T-cell (primary cell): ENCODE results near the gene ERMARD. TPM values are rescaled to one million over a fixed set of nuclear protein-coding genes. Genes with fewer than 3 reads are reported as not detected.

Source experiments
- ATAC-seq, 4 experiments: fragments of 200-7000 bp in 3 of 4; fragments of 150-1000 bp in 1 of 4; cut with Tn5 transposase; replicated peaks in 1 of 4; 1 replicate in 3 of 4; 2 replicates in 1 of 4; pipeline ENCODE4 v1.10.0; 2021; ENCODE audit warnings: moderate library complexity in 3 of 4, mild to moderate bottlenecking in 2 of 4, moderate number of reproducible peaks in 1 of 4
- CTCF ChIA-PET, 2 donors: fragments of 300-600 bp; sonication (Branson Sonifier 250); formaldehyde crosslinking; loops; one replicate each; lab custom pipeline; 2022; ENCODE audit warnings: antibody characterized with exemption in 2 of 2; lab: Charles Lee
- POLR2A ChIA-PET, 2 donors: fragments of 300-600 bp; sonication (Branson Sonifier 250); formaldehyde crosslinking; loops; one replicate each; lab custom pipeline; 2022; ENCODE audit warnings: antibody characterized with exemption in 2 of 2; lab: Charles Lee
- DNase-seq, 35 experiments: peaks; one replicate each; pipeline versions ENCODE4 v3.0.0 to v3.0.0-alpha.2; 2013 to 2023
- H3K27ac ChIP-seq: one replicate; pipeline ENCODE4 v1.5.1; 2013; ENCODE audit warnings: low read length
- H3K27me3 ChIP-seq, 2 experiments: replicated peaks in 1 of 2; 1 replicate in 1 of 2; 2 replicates in 1 of 2; pipeline versions ENCODE4 v1.6.1 to v1.7.0; 2013; ENCODE audit warnings: low read length in 1 of 2, mixed read lengths in 1 of 2; ENCODE audit not compliant: control insufficient read depth in 2 of 2, insufficient read depth in 2 of 2; ENCODE audit errors: extremely low read depth in 1 of 2
- H3K36me3 ChIP-seq, 2 donors: 1 replicate in 1 of 2; 2 replicates in 1 of 2; pipeline versions ENCODE4 v1.6.1 to v1.7.0; 2013; ENCODE audit warnings: low read length in 1 of 2; ENCODE audit not compliant: control insufficient read depth in 2 of 2, insufficient read depth in 1 of 2; ENCODE audit errors: extremely low read depth in 1 of 2
- H3K4me1 ChIP-seq, 2 experiments: 1 replicate in 1 of 2; 2 replicates in 1 of 2; pipeline versions ENCODE4 v1.6.1 to v1.7.0; 2013; ENCODE audit warnings: low read length in 2 of 2, mixed read lengths in 1 of 2; ENCODE audit not compliant: insufficient read depth in 2 of 2, control insufficient read depth in 1 of 2; ENCODE audit errors: extremely low read depth in 1 of 2
- H3K4me3 ChIP-seq, 2 donors: 1 replicate in 1 of 2; 2 replicates in 1 of 2; pipeline versions ENCODE4 v1.5.1 to v1.7.0; 2013; ENCODE audit warnings: mild to moderate bottlenecking in 2 of 2, low read length in 1 of 2, moderate library complexity in 1 of 2; ENCODE audit not compliant: control insufficient read depth in 1 of 2; ENCODE audit errors: extremely low read depth in 1 of 2
- H3K9me3 ChIP-seq: 2 replicates; pipeline ENCODE4 v1.7.0; 2013
- H3K27ac Mint-ChIP-seq, 2 donors: one replicate each; pipeline ENCODE4 v1.8.0; 2020 to 2021; ENCODE audit warnings: mild to moderate bottlenecking in 2 of 2, mixed read lengths in 2 of 2
- H3K27me3 Mint-ChIP-seq, 2 donors: one replicate each; pipeline ENCODE4 v1.8.0; 2021 to 2022; ENCODE audit warnings: mixed read lengths in 2 of 2
- H3K36me3 Mint-ChIP-seq: one replicate; pipeline ENCODE4 v1.8.0; 2021; ENCODE audit warnings: mixed read lengths
- H3K4me1 Mint-ChIP-seq, 3 donors: one replicate each; pipeline ENCODE4 v1.8.0; 2020 to 2022; ENCODE audit warnings: mixed read lengths in 3 of 3, mild to moderate bottlenecking in 1 of 3
- H3K4me3 Mint-ChIP-seq, 3 donors: one replicate each; pipeline ENCODE4 v1.8.0; 2020 to 2022; ENCODE audit warnings: mild to moderate bottlenecking in 3 of 3, mixed read lengths in 3 of 3, moderate library complexity in 3 of 3
- H3K9me3 Mint-ChIP-seq, 3 donors: one replicate each; pipeline ENCODE4 v1.8.0; 2020 to 2022; ENCODE audit warnings: mixed read lengths in 3 of 3
- WGBS: methylation state at CpG from one replicate; pipeline ENCODE4 v1.1.5; 2013; ENCODE audit warnings: missing lambda C conversion rate; ENCODE audit not compliant: insufficient coverage; 5-methylcytosine and 5-hydroxymethylcytosine counted together
- total RNA-seq, 35 experiments: library from RNA in 6 of 35; stranded (reverse) in 6 of 35; fragments of 120-200 nt in 1 of 35; gene quantifications; one replicate each; pipeline versions ENCODE4 v1.2.1 to v1.2.4 and lab custom pipeline; 2013 to 2026

Gene ERMARD
- total RNA-seq, 5 donors from 2014 or later (not counting 1 experiment from before 2014, with no cell fraction given): 24.7 to 35.7 (median 29.9) TPM

DNA sequence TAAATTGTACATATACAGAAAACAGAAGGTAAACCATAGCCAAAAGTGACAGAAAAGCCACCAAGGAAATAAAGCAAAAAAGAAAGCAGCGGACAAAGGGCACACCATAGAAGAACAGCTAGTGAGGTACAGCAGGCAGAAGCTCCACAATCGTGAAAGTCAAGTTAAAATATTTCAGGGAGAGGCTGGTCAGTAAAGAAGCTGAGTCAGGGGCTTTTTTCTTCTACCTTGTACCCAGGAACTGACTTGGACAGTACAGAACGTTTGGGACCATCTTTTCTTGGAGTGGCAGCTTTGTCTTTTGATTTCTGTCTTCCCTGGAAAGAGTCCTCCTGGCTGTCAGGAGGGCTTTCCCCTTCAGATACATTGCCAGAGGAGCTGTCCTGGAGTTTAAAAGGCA lies 41.4 kb upstream of the ERMARD start:
- H3K4me3 Mint-ChIP-seq: no peak overlapping the region
- Histone ChIP-seq H3K4me1 (peaks cover 0 to 4% of the 10 kb centered on the region in 2 experiments), H3K36me3 (peaks cover 0 to 44% of the 10 kb centered on the region in 2 donors), H3K27me3 (no peaks in the 10 kb centered on the region), H3K9me3 (no peaks in the 10 kb centered on the region), H3K4me3 (no peak overlapping the region), H3K27ac (no peak overlapping the region)
- CTCF ChIA-PET: interaction anchor here in 1 of 2 donors (1.5 kb wide), 1 partner anchor 10 kb away, joined by 6 read pairs; no protein-coding TSS in a partner anchor
- 80% methylated on average over 1 of the region's 3 CpGs for WGBS
- H3K27ac Mint-ChIP-seq: peak overlapping the region in 1 of 2 donors; percentile 52
- DNase-seq (no peak), ATAC-seq (no peak)
- POLR2A ChIA-PET: interaction anchor here (0.6 to 1.1 kb wide), 3 partner anchors 9 to 52 kb away, joined by 3 to 7 read pairs (median 6); no protein-coding TSS in a partner anchor
- H3K9me3 Mint-ChIP-seq: no peaks in the 10 kb centered on the region
- H3K27me3 Mint-ChIP-seq: no peaks in the 10 kb centered on the region
- peaks cover 26 to 40% (median 36%) of the 10 kb centered on the region in 3 donors for H3K4me1 Mint-ChIP-seq
- peaks cover 35% of the 10 kb centered on the region for H3K36me3 Mint-ChIP-seq

GRCh38 chr6:169714178-169714577 lies 37.2 kb upstream of the ERMARD start:
- ATAC-seq: no peak
- H3K4me1 ChIP-seq: peaks cover 0 to 3% of the 10 kb centered on the region in 2 experiments
- Mint-ChIP-seq H3K9me3 (no peaks in the 10 kb centered on the region), H3K4me1 (peaks cover 19 to 26% (median 26%) of the 10 kb centered on the region in 3 donors), H3K4me3 (no peak overlapping the region), H3K27ac (no peak overlapping the region), H3K27me3 (no peaks in the 10 kb centered on the region), H3K36me3 (peaks cover 48% of the 10 kb centered on the region)
- H3K27me3 ChIP-seq: no peaks in the 10 kb centered on the region
- no peak overlapping the region for H3K4me3 ChIP-seq
- CTCF ChIA-PET: interaction anchor here (0.5 to 0.7 kb wide), 2 partner anchors 163 to 166 kb away, joined by 5 to 6 read pairs; no protein-coding TSS in a partner anchor
- DNase-seq: no peak
- H3K36me3 ChIP-seq: peaks cover 0 to 60% of the 10 kb centered on the region in 2 donors
- POLR2A ChIA-PET: interaction anchor here in 1 of 2 donors (0.7 to 1.0 kb wide), 2 partner anchors 10 to 126 kb away, joined by 4 read pairs; no protein-coding TSS in a partner anchor
- WGBS: 100% methylated on average over 1 of the region's 2 CpGs
- H3K9me3 ChIP-seq: no peaks in the 10 kb centered on the region
- no peak overlapping the region for H3K27ac ChIP-seq

DNA sequence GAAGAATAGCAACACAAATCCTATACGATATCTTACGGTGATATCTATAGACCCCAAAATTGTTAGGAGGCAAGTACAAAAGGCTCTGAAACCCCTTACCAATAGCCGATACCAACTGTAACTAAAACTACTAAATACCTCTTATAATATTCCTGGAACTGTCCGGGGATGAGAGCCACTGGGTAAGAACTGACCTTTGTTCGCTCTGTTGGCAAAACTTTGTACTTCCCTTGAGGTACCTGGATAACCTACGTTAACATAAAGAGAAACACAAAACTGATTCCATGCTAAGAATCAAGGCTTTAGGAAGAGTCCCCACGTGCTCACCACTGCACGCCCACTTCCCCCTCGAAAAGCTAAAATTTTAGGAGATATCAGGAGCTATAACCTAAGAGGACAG lies 36.8 kb upstream of the ERMARD start:
- Histone ChIP-seq H3K9me3 (no peaks in the 10 kb centered on the region), H3K27me3 (no peaks in the 10 kb centered on the region), H3K4me3 (no peak overlapping the region), H3K36me3 (peaks cover 0 to 58% of the 10 kb centered on the region in 2 donors), H3K4me1 (peaks cover 0 to 3% of the 10 kb centered on the region in 2 experiments), H3K27ac (no peak overlapping the region)
- whole genome bisulfite sequencing: 96% methylated on average over 4 of the region's 9 CpGs
- ATAC-seq (no peak), DNase-seq (no peak)
- Mint-ChIP-seq H3K4me1 (peaks cover 23 to 30% (median 26%) of the 10 kb centered on the region in 3 donors), H3K27me3 (no peaks in the 10 kb centered on the region), H3K27ac (no peak overlapping the region), H3K4me3 (no peak overlapping the region), H3K9me3 (no peaks in the 10 kb centered on the region), H3K36me3 (peaks cover 48% of the 10 kb centered on the region)
- ChIA-PET CTCF (no interaction called here), POLR2A (interaction anchor here in 1 of 2 donors (1.0 kb wide), 1 partner anchor 10 kb away, joined by 4 read pairs; no protein-coding TSS in a partner anchor)

DNA sequence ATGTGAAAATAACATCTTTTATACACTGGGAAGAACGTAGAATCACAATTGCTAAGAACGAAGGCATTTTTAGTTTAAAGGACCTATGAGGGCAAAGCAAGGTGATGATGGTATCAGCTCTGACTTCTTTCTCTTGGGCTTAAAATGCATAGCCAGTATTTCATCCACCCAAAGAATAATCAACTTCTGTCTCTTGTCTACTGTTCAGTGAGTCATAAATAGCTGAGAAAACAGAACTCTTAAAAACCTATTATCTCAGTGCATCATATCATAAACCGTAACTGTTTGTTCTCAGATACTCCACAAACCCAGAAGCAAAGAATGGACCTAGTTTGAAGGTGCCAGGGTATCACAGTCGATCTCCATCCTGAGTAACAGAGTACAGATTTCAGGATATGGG lies 32.3 kb upstream of the ERMARD start:
- ChIA-PET POLR2A (interaction anchor here (1.0 to 1.2 kb wide), 2 partner anchors 9 to 16 kb away, joined by 3 read pairs; no protein-coding TSS in a partner anchor), CTCF (interaction anchor here in 1 of 2 donors (1.2 kb wide), 1 partner anchor 9 kb away, joined by 6 read pairs; no protein-coding TSS in a partner anchor)
- no peak for ATAC-seq
- no CpG with 5 or more reads among the region's 4 CpGs for WGBS
- H3K27me3 Mint-ChIP-seq: no peaks in the 10 kb centered on the region
- H3K27me3 ChIP-seq: no peaks in the 10 kb centered on the region
- H3K9me3 ChIP-seq: no peaks in the 10 kb centered on the region
- H3K9me3 Mint-ChIP-seq: no peaks in the 10 kb centered on the region
- no peak for DNase-seq
- H3K4me1 Mint-ChIP-seq: peaks cover 47 to 58% (median 49%) of the 10 kb centered on the region in 3 donors
- H3K36me3 Mint-ChIP-seq: peaks cover 33% of the 10 kb centered on the region
- H3K36me3 ChIP-seq: peaks cover 0 to 27% of the 10 kb centered on the region in 2 donors
- H3K27ac Mint-ChIP-seq: peak overlapping the region; percentile 66 to 80
- H3K4me1 ChIP-seq: peaks cover 5 to 14% of the 10 kb centered on the region in 2 experiments
- no peak overlapping the region for H3K4me3 Mint-ChIP-seq
- H3K27ac ChIP-seq: no peak overlapping the region
- no peak overlapping the region for H3K4me3 ChIP-seq

DNA sequence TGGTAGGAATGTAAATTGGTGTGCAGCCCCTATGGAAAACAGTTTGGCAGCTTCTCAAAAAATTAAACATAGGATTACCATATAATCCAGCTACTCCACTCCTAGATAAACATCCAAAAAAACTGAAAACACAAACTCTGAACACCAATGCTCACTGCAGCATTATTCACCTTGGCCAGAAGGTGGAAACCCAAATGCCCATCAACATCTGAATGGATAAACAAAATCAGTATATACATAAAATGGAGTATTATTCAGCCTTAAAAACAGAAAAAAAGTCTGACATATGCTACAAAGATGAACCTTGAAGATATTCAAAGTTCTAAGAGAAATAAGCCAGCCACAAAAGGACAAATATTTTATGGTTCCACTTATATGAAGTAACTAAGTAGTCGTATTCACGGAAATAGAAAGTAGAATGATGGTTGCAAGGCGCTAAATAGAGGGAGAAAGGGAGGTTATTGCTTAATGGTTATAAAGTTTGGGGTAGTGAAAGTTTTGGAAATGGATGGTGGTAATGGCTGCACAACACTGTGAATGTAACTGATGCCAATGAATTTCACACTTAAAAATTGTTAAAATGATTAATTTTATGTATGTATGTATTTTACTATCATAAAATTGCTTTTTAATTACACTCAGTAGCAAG lies 31.1 kb upstream of the ERMARD start:
- Histone ChIP-seq H3K27ac (peak overlapping the region; percentile 26), H3K27me3 (no peaks in the 10 kb centered on the region), H3K9me3 (no peaks in the 10 kb centered on the region), H3K4me3 (no peak overlapping the region), H3K4me1 (peaks cover 5 to 20% of the 10 kb centered on the region in 2 experiments), H3K36me3 (peaks cover 0 to 16% of the 10 kb centered on the region in 2 donors)
- ChIA-PET POLR2A (no interaction called here), CTCF (interaction anchor here in 1 of 2 donors (0.7 to 1.2 kb wide), 2 partner anchors 10 to 14 kb away, joined by 5 to 6 read pairs; no protein-coding TSS in a partner anchor)
- peak overlapping the region in 2 of 3 donors; percentile 3 to 11 for H3K4me3 Mint-ChIP-seq
- H3K36me3 Mint-ChIP-seq: peaks cover 22% of the 10 kb centered on the region
- ATAC-seq (no peak), DNase-seq (no peak)
- WGBS: 100% methylated on average over 3 of the region's 3 CpGs
- H3K9me3 Mint-ChIP-seq: no peaks in the 10 kb centered on the region
- H3K4me1 Mint-ChIP-seq: peaks cover 47 to 58% (median 54%) of the 10 kb centered on the region in 3 donors
- no peaks in the 10 kb centered on the region for H3K27me3 Mint-ChIP-seq
- H3K27ac Mint-ChIP-seq: peak overlapping the region; percentile 21 to 82
